GM12865 (cell line): ENCODE measurements around the gene GPR183.

Experiments
- DNase-seq: peaks from one replicate; pipeline ENCODE4 v3.0.0; 2010; ENCODE audit warnings: low read depth
- H3K4me3 ChIP-seq: 2 replicates; pipeline ENCODE4 v1.5.1; 2011; ENCODE audit warnings: mild to moderate bottlenecking, low read depth, low read length, control low read depth
- CTCF ChIP-seq: IDR thresholded peaks from 2 replicates; pipeline ENCODE4 v1.5.1; 2011; ENCODE audit warnings: low read length, control low read depth, low read depth, inconsistent platforms; ENCODE audit not compliant: insufficient read depth; ENCODE audit errors: missing control alignments

The GPR183 gene

GRCh38 chr13:99307247-99307646, at the start of gene GPR183:
Gene GPR183, minus strand, starts transcription at chr13:99307399. Its CDS starts 11,254 bp downstream, at chr13:99296145.
- DNase-seq, result peak; percentile 87
- peak within 1 kb of the TSS; percentile 94 for H3K4me3 ChIP-seq
- no peak for TF ChIP-seq CTCF

- peak; percentile 89 for DNase-seq
- peak overlapping the region; percentile 36 for H3K4me3 ChIP-seq
- no peak for TF ChIP-seq CTCF
Observed at GRCh38 chr13:99356262-99357091, 49.3 kb upstream of the GPR183 start.

- DNase-seq, result no peak
- no peak for TF ChIP-seq CTCF
- peak overlapping the region; percentile 36 for H3K4me3 ChIP-seq
Observed at GRCh38 chr13:99356012-99356261, 48.7 kb upstream of the GPR183 start.

GRCh38 chr13:99355267-99356011, 48.2 kb upstream of the GPR183 start:
- H3K4me3 ChIP-seq, result peak overlapping the region; percentile 36
- peak; percentile 39 for DNase-seq
- TF ChIP-seq CTCF, result no peak

GRCh38 chr13:99354371-99354951, 47.3 kb upstream of the GPR183 start:
- H3K4me3 ChIP-seq, result peak overlapping the region; percentile 36
- TF ChIP-seq CTCF, result no peak
- DNase-seq, result peak; percentile 79

- TF ChIP-seq CTCF, result no peak
- peak overlapping the region; percentile 36 for H3K4me3 ChIP-seq
- no peak for DNase-seq
Observed at GRCh38 chr13:99353836-99354235, 46.6 kb upstream of the GPR183 start.
